Common myeloid progenitor, CD34-positive (primary cell): ENCODE data around the gene NEO1.

Source experiments
- CTCF ChIA-PET: fragments of 350-600 bp; sonication (Branson Sonifier 250); formaldehyde crosslinking; loops from one replicate; lab custom pipeline; 2021; ENCODE audit warnings: antibody characterized with exemption; lab: Charles Lee
- POLR2A ChIA-PET: fragments of 350-600 bp; sonication (Branson Sonifier 250); formaldehyde crosslinking; loops from one replicate; lab custom pipeline; 2021; ENCODE audit warnings: antibody characterized with exemption; lab: Charles Lee
- DNase-seq, 3 donors: peaks; one replicate each; pipeline versions ENCODE4 v3.0.0 to v3.0.0-alpha.2; 2013
- H3K27ac ChIP-seq, 2 experiments: 1 replicate in 1 of 2; 2 replicates in 1 of 2; pipeline ENCODE4 v1.7.0; 2013; ENCODE audit warnings: inconsistent platforms in 2 of 2, low read length in 2 of 2, mild to moderate bottlenecking in 2 of 2, low read depth in 1 of 2, moderate library complexity in 1 of 2; ENCODE audit not compliant: severe bottlenecking in 2 of 2, insufficient read depth in 1 of 2, poor library complexity in 1 of 2
- H3K27me3 ChIP-seq, 5 experiments: replicated peaks in 2 of 5; 1 replicate in 3 of 5; 2 replicates in 2 of 5; pipeline versions ENCODE4 v1.6.1 to v1.7.0; 2013; ENCODE audit warnings: low read length in 4 of 5, mild to moderate bottlenecking in 2 of 5, moderate library complexity in 2 of 5, inconsistent platforms in 1 of 5; ENCODE audit not compliant: insufficient read depth in 5 of 5, control insufficient read depth in 4 of 5
- H3K36me3 ChIP-seq, 4 experiments: 1 replicate in 2 of 4; 2 replicates in 2 of 4; pipeline versions ENCODE4 v1.6.1 to v1.7.0; 2013; ENCODE audit warnings: low read length in 3 of 4, control low read depth in 1 of 4, mild to moderate bottlenecking in 1 of 4; ENCODE audit not compliant: control insufficient read depth in 4 of 4, insufficient read depth in 4 of 4
- H3K4me1 ChIP-seq, 4 experiments: 1 replicate in 3 of 4; 2 replicates in 1 of 4; pipeline versions ENCODE4 v1.6.1 to v1.7.1; 2013; ENCODE audit warnings: low read length in 3 of 4, mild to moderate bottlenecking in 3 of 4, control low read depth in 1 of 4, inconsistent platforms in 1 of 4, moderate library complexity in 1 of 4; ENCODE audit not compliant: control insufficient read depth in 4 of 4, insufficient read depth in 4 of 4; ENCODE audit errors: control extremely low read depth in 1 of 4
- H3K4me3 ChIP-seq, 7 experiments: 1 replicate in 4 of 7; 2 replicates in 3 of 7; pipeline versions ENCODE4 v1.5.1 to v1.7.0; 2013; ENCODE audit warnings: mild to moderate bottlenecking in 7 of 7, low read length in 6 of 7, moderate library complexity in 6 of 7, inconsistent platforms in 2 of 7, low read depth in 2 of 7, control low read depth in 1 of 7; ENCODE audit not compliant: insufficient read depth in 4 of 7, control insufficient read depth in 1 of 7; ENCODE audit errors: extremely low read depth in 1 of 7
- H3K9me3 ChIP-seq, 5 experiments: 1 replicate in 4 of 5; 2 replicates in 1 of 5; pipeline versions ENCODE4 v1.6.1 to v1.7.1; 2013; ENCODE audit warnings: low read length in 4 of 5, mild to moderate bottlenecking in 2 of 5, inconsistent platforms in 1 of 5, low read depth in 1 of 5, moderate library complexity in 1 of 5; ENCODE audit not compliant: control insufficient read depth in 4 of 5, insufficient read depth in 2 of 5; ENCODE audit errors: control extremely low read depth in 1 of 5
- WGBS: methylation state at CpG from one replicate; pipeline ENCODE4 v1.1.5; 2013; ENCODE audit not compliant: insufficient coverage; 5-methylcytosine and 5-hydroxymethylcytosine counted together

NEO1 gene

DNA sequence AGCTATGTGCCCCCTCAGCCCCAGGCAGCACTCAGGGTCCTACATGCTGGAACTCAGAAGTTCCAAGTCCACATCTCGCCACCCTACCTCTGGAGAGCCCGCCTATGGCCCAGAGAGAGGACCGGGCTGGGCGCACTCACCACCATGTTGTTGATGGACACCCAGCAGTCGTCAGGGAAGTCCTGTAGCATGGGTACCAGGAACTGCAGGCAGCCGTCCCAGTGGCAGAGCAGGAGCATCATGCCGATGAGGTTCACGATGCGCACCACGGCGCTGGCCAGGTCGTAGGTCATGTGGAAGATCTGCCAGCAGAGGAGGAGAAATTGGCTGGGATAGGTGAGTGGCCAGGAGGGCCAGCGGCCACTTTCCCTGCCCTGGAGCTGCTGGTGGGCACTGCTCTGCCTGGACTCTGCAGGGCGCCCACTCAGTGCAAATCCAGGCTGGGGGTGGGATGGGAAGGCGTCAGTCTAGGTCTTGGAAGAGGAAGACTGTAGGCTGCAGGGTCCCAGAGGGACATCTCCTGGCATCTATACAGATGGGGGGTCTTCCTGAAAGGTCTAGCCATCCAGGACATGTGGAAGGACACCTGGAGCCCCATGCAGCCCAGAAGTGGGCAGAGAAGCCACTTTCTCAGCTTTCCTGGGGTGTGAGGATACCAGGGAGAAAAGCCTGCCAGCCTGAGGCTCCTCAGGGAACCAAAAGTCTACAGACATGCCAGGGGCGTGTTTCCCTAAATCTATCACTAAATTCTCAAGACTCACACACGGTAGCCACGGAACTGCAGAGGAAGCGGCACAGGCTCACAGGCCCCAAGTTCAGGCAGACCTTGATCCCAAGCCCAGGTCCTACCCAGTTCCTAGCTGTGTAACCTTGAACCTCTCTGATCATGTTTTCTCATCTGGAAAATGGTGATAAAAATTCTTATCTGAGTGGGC lies 280.0 kb downstream of the NEO1 start:
- DNase-seq: no peak
- no peaks in the 10 kb centered on the region for H3K4me1 ChIP-seq
- no peak overlapping the region for H3K27ac ChIP-seq
- H3K27me3 ChIP-seq: peaks cover 0 to 11% (median 1%) of the 10 kb centered on the region in 5 experiments
- ChIA-PET POLR2A (no interaction called here), CTCF (no interaction called here)
- H3K9me3 ChIP-seq: no peaks in the 10 kb centered on the region
- WGBS: 95% methylated on average over 19 of the region's 19 CpGs
- H3K4me3 ChIP-seq: no peak overlapping the region
- no peaks in the 10 kb centered on the region for H3K36me3 ChIP-seq

DNA sequence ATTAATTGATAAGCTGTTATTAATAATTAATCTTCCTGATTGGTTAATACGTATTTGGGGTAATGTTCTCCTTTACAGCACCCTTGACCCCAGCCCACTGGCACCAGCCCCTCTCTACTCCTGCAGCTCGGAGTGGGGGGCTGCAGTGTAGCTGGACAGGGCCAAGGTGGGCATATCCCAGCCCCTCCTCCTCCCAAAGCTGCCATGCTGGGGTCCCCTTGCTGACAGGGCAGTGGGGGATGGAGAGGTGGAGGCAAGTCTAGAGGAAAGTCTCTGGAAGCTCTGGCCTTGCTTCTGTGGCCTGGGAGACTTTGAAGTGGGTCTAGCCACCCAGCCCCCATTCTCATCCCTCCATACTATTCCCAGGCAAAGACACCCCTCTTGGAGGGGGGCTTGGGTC lies 280.7 kb downstream of the NEO1 start:
- H3K9me3 ChIP-seq: no peaks in the 10 kb centered on the region
- H3K27me3 ChIP-seq: peaks cover 0 to 10% (median 1%) of the 10 kb centered on the region in 5 experiments
- POLR2A ChIA-PET: no interaction called here
- CTCF ChIA-PET: no interaction called here
- no peak overlapping the region for H3K27ac ChIP-seq
- H3K4me3 ChIP-seq: no peak overlapping the region
- no peak for DNase-seq
- WGBS: 80% methylated on average over 1 of the region's 2 CpGs
- H3K4me1 ChIP-seq: no peaks in the 10 kb centered on the region
- no peaks in the 10 kb centered on the region for H3K36me3 ChIP-seq

- Histone ChIP-seq H3K4me1 (no peaks in the 10 kb centered on the region), H3K4me3 (no peak overlapping the region), H3K9me3 (no peaks in the 10 kb centered on the region), H3K36me3 (no peaks in the 10 kb centered on the region), H3K27me3 (peaks cover 0 to 10% (median 1%) of the 10 kb centered on the region in 5 experiments), H3K27ac (no peak overlapping the region)
- WGBS: 83% methylated on average over 5 of the region's 6 CpGs
- ChIA-PET POLR2A (no interaction called here), CTCF (no interaction called here)
- no peak for DNase-seq
These were observed 281.8 kb downstream of the NEO1 start for GRCh38 chr15:73334086-73334485.

GRCh38 chr15:73335026-73335425 lies 282.8 kb downstream of the NEO1 start:
- H3K4me3 ChIP-seq: no peak overlapping the region
- H3K9me3 ChIP-seq: no peaks in the 10 kb centered on the region
- WGBS: 67% methylated on average over 9 of the region's 9 CpGs
- ChIA-PET POLR2A (no interaction called here), CTCF (interaction anchor here (0.6 kb wide), 1 partner anchor 26 kb away, joined by 3 read pairs; no protein-coding TSS in a partner anchor)
- peaks cover 0 to 10% (median 1%) of the 10 kb centered on the region in 5 experiments for H3K27me3 ChIP-seq
- no peak for DNase-seq
- H3K36me3 ChIP-seq: no peaks in the 10 kb centered on the region
- no peaks in the 10 kb centered on the region for H3K4me1 ChIP-seq
- H3K27ac ChIP-seq: no peak overlapping the region

DNA sequence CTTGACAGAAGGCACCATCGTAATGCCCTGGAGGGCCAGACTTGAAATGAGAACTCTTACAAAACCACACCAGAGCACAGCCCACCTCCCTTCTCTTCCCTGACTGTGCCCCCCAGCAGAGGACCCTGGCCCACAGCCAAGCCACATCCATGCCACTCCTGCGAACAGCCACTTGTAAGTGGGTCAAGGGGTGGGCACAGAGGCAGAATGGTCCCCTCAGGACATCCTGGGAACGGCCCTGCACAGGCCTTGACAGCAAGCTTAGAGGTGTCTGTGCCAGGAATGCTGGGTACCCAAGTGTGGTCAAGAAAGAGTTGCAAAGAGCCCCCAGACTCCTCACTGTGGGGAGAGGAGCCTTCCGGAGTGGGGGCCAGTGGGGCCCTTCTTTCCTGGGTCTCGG lies 283.2 kb downstream of the NEO1 start:
- no peak for DNase-seq
- no peaks in the 10 kb centered on the region for H3K36me3 ChIP-seq
- no peak overlapping the region for H3K4me3 ChIP-seq
- POLR2A ChIA-PET: no interaction called here
- WGBS: 57% methylated on average over 3 of the region's 5 CpGs
- CTCF ChIA-PET: interaction anchor here (0.6 kb wide), 1 partner anchor 27 kb away, joined by 3 read pairs; no protein-coding TSS in a partner anchor
- H3K27ac ChIP-seq: no peak overlapping the region
- H3K9me3 ChIP-seq: no peaks in the 10 kb centered on the region
- H3K4me1 ChIP-seq: no peaks in the 10 kb centered on the region
- H3K27me3 ChIP-seq: peaks cover 0 to 10% (median 1%) of the 10 kb centered on the region in 5 experiments

DNA sequence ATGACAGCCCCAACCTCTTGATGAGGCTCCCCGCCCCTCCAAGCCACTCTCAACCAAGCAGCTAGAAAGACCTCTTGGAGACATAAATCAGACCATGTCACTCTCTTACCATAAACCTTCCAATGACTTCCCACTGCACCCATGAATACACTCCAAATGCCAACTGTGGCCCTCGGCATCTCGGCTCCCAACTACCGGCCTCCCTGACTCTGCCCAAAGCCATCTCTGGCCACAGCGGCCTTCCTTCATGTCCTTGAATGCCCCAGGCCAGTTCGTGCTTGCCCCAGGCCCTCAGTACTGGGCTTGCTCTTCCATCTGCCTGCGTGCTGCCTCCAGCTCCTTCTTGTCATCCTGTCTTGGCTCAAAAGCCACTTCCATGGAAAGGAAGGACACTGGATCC lies 284.5 kb downstream of the NEO1 start:
- no peak overlapping the region for H3K27ac ChIP-seq
- H3K36me3 ChIP-seq: no peaks in the 10 kb centered on the region
- ChIA-PET POLR2A (no interaction called here), CTCF (no interaction called here)
- 96% methylated on average over 7 of the region's 7 CpGs for WGBS
- no peak for DNase-seq
- H3K4me1 ChIP-seq: no peaks in the 10 kb centered on the region
- no peaks in the 10 kb centered on the region for H3K9me3 ChIP-seq
- H3K27me3 ChIP-seq: peaks cover 0 to 10% (median 1%) of the 10 kb centered on the region in 5 experiments
- H3K4me3 ChIP-seq: no peak overlapping the region

GRCh38 chr15:73337187-73337586 lies 284.9 kb downstream of the NEO1 start:
- Histone ChIP-seq H3K27ac (no peak overlapping the region), H3K9me3 (no peaks in the 10 kb centered on the region), H3K4me1 (no peaks in the 10 kb centered on the region), H3K36me3 (no peaks in the 10 kb centered on the region), H3K4me3 (no peak overlapping the region), H3K27me3 (peaks cover 0 to 10% (median 1%) of the 10 kb centered on the region in 5 experiments)
- POLR2A ChIA-PET: no interaction called here
- no peak for DNase-seq
- WGBS: 83% methylated on average over 7 of the region's 8 CpGs
- CTCF ChIA-PET: no interaction called here
